Hypothalamus (tissue), 51 donors: ENCODE data around the gene PRR12.

Experiments used
- DNase-seq, 51 donors: peaks; one replicate each; lab custom pipeline; 2025; lab: John Stamatoyannopoulos, UW

Gene PRR12

GRCh38 chr19:49564616-49565045, 26.4 kb upstream of the PRR12 start:
- DNase-seq: no peak

DNA sequence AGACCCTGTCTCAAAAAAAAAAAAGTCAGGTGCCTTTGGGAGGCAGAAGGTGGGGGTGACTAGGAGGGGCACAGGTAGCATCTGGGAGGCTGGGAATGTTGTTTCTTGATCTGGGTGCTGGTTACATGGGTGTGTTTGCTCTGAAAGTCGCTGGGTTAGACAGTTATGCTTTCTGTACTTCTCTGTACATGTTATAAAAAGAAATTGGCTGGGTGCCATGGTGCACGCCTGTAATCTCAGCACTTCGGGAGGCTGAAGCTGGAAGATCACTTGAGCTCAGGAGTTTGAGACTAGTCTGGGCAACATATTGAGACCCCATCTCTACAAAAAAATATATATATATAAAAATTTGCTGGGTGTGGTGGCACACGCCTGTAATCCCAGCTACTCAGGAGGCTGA, 25.7 kb upstream of the PRR12 start:
- DNase-seq: no peak

DNA sequence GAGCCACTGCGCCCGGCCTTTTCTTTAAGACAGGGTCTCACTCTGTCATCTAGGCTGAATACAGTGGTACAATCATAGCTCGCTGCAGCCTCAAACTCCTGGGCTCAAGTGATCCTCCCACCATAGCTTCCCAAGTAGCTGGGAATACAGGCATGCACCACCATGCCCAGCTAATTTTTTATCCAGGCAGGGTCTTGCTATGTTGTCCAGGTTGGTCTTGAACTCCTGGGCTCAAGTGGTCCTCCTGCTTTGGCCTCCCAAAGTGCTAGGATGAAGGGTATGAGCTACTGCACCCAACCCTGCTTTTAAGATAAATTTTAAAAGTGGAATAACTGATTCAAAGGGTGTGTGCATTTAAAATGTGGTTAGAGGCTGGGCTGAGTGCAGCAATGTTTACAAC, 24.7 kb upstream of the PRR12 start:
- DNase-seq: no peak

- DNase-seq: no peak
Measured at GRCh38 chr19:49567861-49568441, 23.0 kb upstream of the PRR12 start.

- DNase-seq: peak in 12 of 51 donors; percentile 14 to 56 (median 35)
Measured at GRCh38 chr19:49570138-49570856, 20.7 kb upstream of the PRR12 start.

DNA sequence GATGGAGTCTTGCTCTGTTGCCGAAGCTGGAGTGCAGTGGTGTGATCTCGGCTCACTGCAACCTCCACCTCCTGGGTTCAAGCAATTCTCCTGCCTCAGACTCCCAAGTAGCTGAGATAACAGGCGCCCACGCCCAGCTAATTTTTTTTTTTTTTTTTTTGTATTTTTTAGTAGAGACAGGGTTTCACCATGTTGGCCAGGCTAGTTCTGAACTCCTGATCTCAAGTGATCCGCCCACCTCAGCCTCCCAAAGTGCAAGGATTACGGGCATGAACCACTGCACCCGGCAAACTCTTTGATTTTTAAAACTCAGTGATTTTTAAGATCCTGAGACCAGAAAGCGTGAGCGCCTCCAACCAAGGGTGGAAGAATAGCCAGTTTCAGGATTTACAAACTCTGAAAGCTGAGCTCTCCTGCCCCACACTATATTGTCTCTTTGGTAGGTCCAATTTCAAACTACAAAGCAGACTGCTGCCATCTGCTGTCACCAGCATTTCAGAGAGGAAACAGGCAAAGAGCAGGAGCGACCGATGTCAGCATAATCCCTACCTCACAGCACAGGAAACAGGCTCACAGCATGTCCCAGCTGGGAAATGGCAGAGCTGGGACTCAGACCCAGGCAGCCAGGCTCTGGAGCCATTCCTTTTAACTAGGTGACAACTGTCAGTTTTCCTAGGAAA, 19.8 kb upstream of the PRR12 start:
- peak in 1 of 51 donors; percentile 8 for DNase-seq

- DNase-seq: no peak
Measured at GRCh38 chr19:49573009-49573408, 18.0 kb upstream of the PRR12 start.

- DNase-seq: no peak
Measured at GRCh38 chr19:49573425-49573824, 17.6 kb upstream of the PRR12 start.

GRCh38 chr19:49574206-49574755, 16.7 kb upstream of the PRR12 start:
- no peak for DNase-seq

- DNase-seq: no peak
Measured at GRCh38 chr19:49579193-49579592, 11.8 kb upstream of the PRR12 start.

GRCh38 chr19:49579947-49580263, 11.1 kb upstream of the PRR12 start:
- no peak for DNase-seq

GRCh38 chr19:49580264-49581006, 10.5 kb upstream of the PRR12 start, which contains the start of gene NOSIP:
TSS of gene NOSIP (minus strand) at chr19:49580556. CDS start at chr19:49560691, 19,865 bp downstream.
- DNase-seq: peak; percentile 47 to 96 (median 87)

- DNase-seq: no peak
Measured at GRCh38 chr19:49581007-49581508, 9.9 kb upstream of the PRR12 start, which contains the start of gene PRRG2. TSS of gene PRRG2 (plus strand) at chr19:49581316. CDS start at chr19:49583220, 1,904 bp downstream.

GRCh38 chr19:49583239-49583638, 7.7 kb upstream of the PRR12 start:
- DNase-seq: no peak

GRCh38 chr19:49585023-49585422, 6.0 kb upstream of the PRR12 start:
- DNase-seq: peak in 15 of 51 donors; percentile 3 to 54 (median 25)

GRCh38 chr19:49587227-49587626, 3.8 kb upstream of the PRR12 start:
- DNase-seq: no peak

- no peak for DNase-seq
Measured at GRCh38 chr19:49588365-49589122, 2.4 kb upstream of the PRR12 start.

GRCh38 chr19:49589502-49589905, 1.5 kb upstream of the PRR12 start:
- no peak for DNase-seq

GRCh38 chr19:49590071-49590970, 661 bp upstream of the PRR12 start:
- peak; percentile 27 to 90 (median 71) for DNase-seq
